Esophagus muscularis mucosa (tissue), 4 donors: ENCODE results near the gene SIGLEC11. TPM values are rescaled to one million over a fixed set of nuclear protein-coding genes. Genes with fewer than 3 reads are reported as not detected.
"Not testable (repeated sequence)": the region's sequence is repeated elsewhere in the genome, so short reads cannot be mapped to it uniquely, and the experiment has no call there.

Experiments
- DNase-seq: peaks from one replicate; pipeline ENCODE4 v3.0.0-alpha.2; 2017; ENCODE audit errors: extremely low spot score
- H3K27ac ChIP-seq, 4 donors: fragments of 200-600 bp; sonication (generic); replicated peaks in 1 of 4; 1 replicate in 3 of 4; 2 replicates in 1 of 4; pipeline ENCODE4 v1.5.1; 2016 to 2019; ENCODE audit warnings: mild to moderate bottlenecking in 1 of 4
- H3K27me3 ChIP-seq, 4 donors: fragments of 200-600 bp; sonication (generic); one replicate each; pipeline versions ENCODE4 v1.5.1 to v1.6.0; 2016 to 2019
- H3K36me3 ChIP-seq, 4 donors: fragments of 200-600 bp; sonication (generic); one replicate each; pipeline ENCODE4 v1.5.1; 2016 to 2019
- H3K4me1 ChIP-seq, 4 donors: fragments of 200-600 bp; sonication (generic); one replicate each; pipeline ENCODE4 v1.5.1; 2016 to 2019
- H3K4me3 ChIP-seq, 4 donors: fragments of 200-600 bp; sonication (generic); 1 replicate in 2 of 4; 2 replicates in 2 of 4; pipeline ENCODE4 v1.5.1; 2016 to 2019; ENCODE audit warnings: mild to moderate bottlenecking in 4 of 4, moderate library complexity in 1 of 4
- H3K9me3 ChIP-seq, 4 donors: fragments of 200-600 bp; sonication (generic); 1 replicate in 3 of 4; 2 replicates in 1 of 4; pipeline ENCODE4 v1.5.1; 2016 to 2019
- CTCF ChIP-seq, 3 experiments: fragments of 200-600 bp in 2 of 3; fragments of 450-650 bp in 1 of 3; sonication (generic) in 2 of 3; IDR thresholded peaks; one replicate each; pipeline ENCODE4 v1.5.1; 2017 to 2019; ENCODE audit warnings: antibody characterized with exemption in 3 of 3, mild to moderate bottlenecking in 2 of 3, moderate library complexity in 1 of 3
- EP300 ChIP-seq: sonication (generic); formaldehyde crosslinking; IDR thresholded peaks from one replicate; pipeline ENCODE4 v1.6.1; 2017; ENCODE audit warnings: antibody characterized with exemption
- POLR2A ChIP-seq: fragments of 450-650 bp; IDR thresholded peaks from one replicate; pipeline ENCODE4 v1.6.1; 2017; ENCODE audit warnings: antibody characterized with exemption, moderate library complexity, mild to moderate bottlenecking, low read depth
- POLR2AphosphoS5 ChIP-seq, 2 donors: sonication (generic); formaldehyde crosslinking; IDR thresholded peaks; one replicate each; pipeline ENCODE4 v1.6.1; 2017; ENCODE audit warnings: antibody characterized with exemption in 2 of 2
- WGBS: methylation state at CpG from one replicate; pipeline ENCODE4 v1.1.5; 2018; 5-methylcytosine and 5-hydroxymethylcytosine counted together
- intact Hi-C: fragments of 100-400 bp; cut with DNase I; formaldehyde crosslinking; loops from one replicate; pipeline ENCODE4 v1.15.1; 2023
- total RNA-seq, 4 donors: library from RNA; depleted of rRNA; stranded (reverse); fragments of >200 nt; gene quantifications; one replicate each; pipeline versions ENCODE4 v1.1.0 to v1.2.1, GENCODE V29; 2016

Gene SIGLEC11
- total RNA-seq, 4 donors from 2014 or later = 0.50 to 2.9 (median 1.4) TPM

- no peaks in the 10 kb centered on the region for H3K36me3 ChIP-seq
- intact Hi-C loops = no loop called here
- WGBS = 89% methylated on average over 5 of the region's 5 CpGs
- H3K4me3 ChIP-seq = no peak overlapping the region
- DNase-seq = no peak
- TF ChIP-seq POLR2A (no peak), EP300 (no peak), CTCF (IDR thresholded peaks at IDR 0.05) (no peak), POLR2AphosphoS5 (IDR thresholded peaks at IDR 0.05) (no peak)
- peaks cover 0 to 45% (median 0%) of the 10 kb centered on the region in 4 donors for H3K27me3 ChIP-seq
- no peak overlapping the region for H3K27ac ChIP-seq
- peaks cover 6 to 25% (median 23%) of the 10 kb centered on the region in 4 donors for H3K4me1 ChIP-seq
- no peaks in the 10 kb centered on the region for H3K9me3 ChIP-seq
These were observed 10.4 kb downstream of the SIGLEC11 start for GRCh38 chr19:49950590-49950948.

GRCh38 chr19:49949742-49950589, 11.0 kb downstream of the SIGLEC11 start:
- H3K4me3 ChIP-seq = no peak overlapping the region
- WGBS = 57% methylated on average over 10 of the region's 11 CpGs
- peaks cover 6 to 25% (median 18%) of the 10 kb centered on the region in 4 donors for H3K4me1 ChIP-seq
- TF ChIP-seq POLR2AphosphoS5 (IDR thresholded peaks at IDR 0.05) = no peak
- TF ChIP-seq EP300 = no peak
- TF ChIP-seq POLR2A = no peak
- no peak for TF ChIP-seq CTCF (IDR thresholded peaks at IDR 0.05)
- H3K36me3 ChIP-seq = no peaks in the 10 kb centered on the region
- no peak overlapping the region for H3K27ac ChIP-seq
- intact Hi-C loops = no loop called here
- DNase-seq = no peak
- no peaks in the 10 kb centered on the region for H3K9me3 ChIP-seq
- H3K27me3 ChIP-seq = peaks cover 0 to 45% (median 0%) of the 10 kb centered on the region in 4 donors

GRCh38 chr19:49946415-49946814, 14.6 kb downstream of the SIGLEC11 start:
- no peaks in the 10 kb centered on the region for H3K9me3 ChIP-seq
- H3K27me3 ChIP-seq = peaks cover 0 to 45% (median 0%) of the 10 kb centered on the region in 4 donors
- no peaks in the 10 kb centered on the region for H3K4me1 ChIP-seq
- WGBS = 79% methylated on average over 8 of the region's 8 CpGs
- DNase-seq = no peak
- no peak overlapping the region for H3K4me3 ChIP-seq
- intact Hi-C loops = no loop called here
- no peaks in the 10 kb centered on the region for H3K36me3 ChIP-seq
- TF ChIP-seq CTCF (IDR thresholded peaks at IDR 0.05) (no peak), EP300 (no peak), POLR2AphosphoS5 (IDR thresholded peaks at IDR 0.05) (no peak), POLR2A (no peak)
- H3K27ac ChIP-seq = no peak overlapping the region

GRCh38 chr19:49944567-49944966, 16.4 kb downstream of the SIGLEC11 start:
- DNase-seq, H3K9me3 ChIP-seq, H3K4me3 ChIP-seq, H3K27ac ChIP-seq, H3K36me3 ChIP-seq, intact Hi-C loops, H3K4me1 ChIP-seq: not testable (repeated sequence)
- peaks cover 0 to 33% (median 0%) of the 10 kb centered on the region in 4 donors for H3K27me3 ChIP-seq
- 84% methylated on average over 5 of the region's 5 CpGs for WGBS

GRCh38 chr19:49940482-49940791, 20.5 kb downstream of the SIGLEC11 start:
- TF ChIP-seq EP300 (no peak), CTCF (IDR thresholded peaks at IDR 0.05) (no peak), POLR2AphosphoS5 (IDR thresholded peaks at IDR 0.05) (no peak), POLR2A (no peak)
- Histone ChIP-seq H3K9me3 (no peaks in the 10 kb centered on the region), H3K36me3 (no peaks in the 10 kb centered on the region), H3K27ac (no peak overlapping the region), H3K4me1 (peaks cover 6 to 9% (median 9%) of the 10 kb centered on the region in 4 donors), H3K27me3 (peaks cover 0 to 8% (median 0%) of the 10 kb centered on the region in 4 donors), H3K4me3 (no peak overlapping the region)
- WGBS = 94% methylated on average over 5 of the region's 5 CpGs
- intact Hi-C loops = no loop called here
- DNase-seq = no peak
